ENCODE results near the gene GGCT.
"Not testable (repeated sequence)": the region's sequence is repeated elsewhere in the genome, so short reads cannot be mapped to it uniquely, and the experiment has no call there.

GGCT gene

DNA sequence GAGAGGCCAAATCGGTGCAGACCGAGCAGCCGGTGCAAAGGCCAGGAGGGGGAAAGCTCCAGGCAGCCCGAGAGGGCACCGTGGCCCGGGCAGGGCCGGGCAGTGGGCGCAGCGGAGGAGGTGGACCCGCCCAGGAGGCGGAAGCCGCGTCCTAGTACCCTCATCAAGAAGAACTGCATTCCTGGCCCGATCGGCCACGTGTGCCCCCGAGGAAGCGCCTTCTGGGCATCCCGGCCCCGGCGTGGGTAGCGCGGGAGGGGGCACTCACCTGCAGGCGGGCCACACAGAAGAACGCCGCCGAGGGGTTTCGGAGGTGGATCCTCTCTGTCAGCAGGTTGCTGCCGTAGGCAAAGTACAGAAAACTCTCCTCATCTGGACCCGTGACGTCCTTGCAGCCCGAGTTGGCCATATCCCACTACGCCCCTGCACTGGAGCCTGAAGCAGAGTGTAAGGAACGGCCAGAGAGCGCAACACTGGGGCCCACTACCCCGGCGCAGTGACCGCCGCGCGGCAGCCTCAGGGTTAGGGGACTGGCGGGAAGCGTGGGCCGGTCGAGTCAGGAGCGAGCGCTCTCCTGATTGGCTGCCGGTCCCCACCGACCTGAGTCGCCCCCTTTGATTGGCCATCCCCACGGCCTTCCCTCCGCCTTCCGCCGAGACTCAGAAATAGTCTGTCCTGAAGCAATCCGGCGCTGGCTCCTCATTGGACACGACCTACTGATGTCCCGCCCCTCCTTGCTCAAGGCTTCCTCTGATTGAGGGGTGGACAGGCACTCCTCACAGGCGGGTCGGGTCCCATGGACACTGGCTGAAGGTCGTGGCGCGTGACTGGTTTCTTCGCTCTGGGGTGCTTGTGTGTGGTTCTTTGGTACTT lies at the start of gene GGCT:
Gene GGCT (minus strand): TSS at position 529 of the 873 bp plus-strand sequence. CDS start 120 bp downstream, at position 409.
- peaks cover 46% of the 10 kb centered on the region for H3K4me1 Mint-ChIP-seq (ENCODE audit: low read depth)
- peak within 1 kb of the TSS; percentile 83 for H3K4me3 Mint-ChIP-seq
- peak within 1 kb of the TSS; percentile 97 for H3K27ac Mint-ChIP-seq
- H3K36me3 Mint-ChIP-seq (ENCODE audit: low read depth) = peaks cover 51% of the 10 kb centered on the region
- H3K27me3 Mint-ChIP-seq = no peaks in the 10 kb centered on the region
- DNase-seq = peak; percentile 97
- H3K9me3 Mint-ChIP-seq = peaks cover 3% of the 10 kb centered on the region

- no peak for DNase-seq
- Mint-ChIP-seq H3K4me1 (ENCODE audit: low read depth) (peaks cover 3% of the 10 kb centered on the region), H3K27me3 (no peaks in the 10 kb centered on the region), H3K27ac (no peak overlapping the region), H3K36me3 (ENCODE audit: low read depth) (peaks cover 19% of the 10 kb centered on the region), H3K9me3 (no peaks in the 10 kb centered on the region), H3K4me3 (no peak overlapping the region)
These were observed 48.9 kb upstream of the GGCT start for GRCh38 chr7:30553546-30553945.

DNA sequence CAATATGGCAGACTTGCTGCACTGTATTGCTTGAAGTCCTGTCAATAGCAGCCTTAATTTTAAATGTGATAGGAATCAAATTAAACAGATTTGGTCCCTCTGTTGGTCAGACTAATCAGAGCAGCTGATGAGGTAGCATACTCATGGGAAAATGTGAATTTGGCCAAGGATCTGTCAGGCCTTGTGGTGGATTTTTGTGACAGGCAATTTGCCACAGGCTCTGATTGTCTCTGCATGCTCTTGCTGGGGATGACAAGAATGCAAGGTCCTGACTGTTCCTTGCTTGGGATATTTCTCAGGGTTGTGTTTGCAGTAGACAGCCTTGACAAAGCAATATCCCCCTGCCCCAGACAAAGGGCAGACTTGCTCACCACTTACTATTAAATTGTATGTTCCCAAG lies 48.5 kb upstream of the GGCT start:
- no peak overlapping the region for H3K27ac Mint-ChIP-seq
- no peaks in the 10 kb centered on the region for H3K27me3 Mint-ChIP-seq
- DNase-seq = no peak
- H3K4me3 Mint-ChIP-seq = no peak overlapping the region
- H3K9me3 Mint-ChIP-seq = no peaks in the 10 kb centered on the region
- H3K36me3 Mint-ChIP-seq (ENCODE audit: low read depth) = peaks cover 19% of the 10 kb centered on the region
- peaks cover 3% of the 10 kb centered on the region for H3K4me1 Mint-ChIP-seq (ENCODE audit: low read depth)

DNA sequence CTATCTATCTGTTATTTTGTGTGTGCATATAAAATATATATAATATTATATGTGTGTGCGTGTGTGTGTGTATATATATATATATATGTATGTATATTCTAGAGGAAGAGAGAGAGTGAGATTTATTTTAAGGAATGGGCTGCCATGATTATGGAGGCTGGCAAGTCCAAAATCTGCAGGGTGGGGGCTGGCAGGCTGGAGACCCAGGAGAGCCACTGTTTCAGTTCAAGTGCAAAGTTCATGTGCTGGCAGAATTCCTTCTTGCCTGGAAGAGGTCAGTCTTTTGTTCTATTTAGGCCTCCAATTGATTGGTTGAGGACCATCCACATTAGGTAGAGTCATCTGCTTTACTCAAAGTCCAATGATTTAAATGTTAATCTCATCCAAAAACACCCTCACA lies 47.7 kb upstream of the GGCT start:
- no peak for DNase-seq
- H3K36me3 Mint-ChIP-seq (ENCODE audit: low read depth) = peaks cover 19% of the 10 kb centered on the region
- H3K27me3 Mint-ChIP-seq = no peaks in the 10 kb centered on the region
- H3K27ac Mint-ChIP-seq = no peak overlapping the region
- H3K4me3 Mint-ChIP-seq = no peak overlapping the region
- H3K4me1 Mint-ChIP-seq (ENCODE audit: low read depth) = peaks cover 3% of the 10 kb centered on the region
- H3K9me3 Mint-ChIP-seq = no peaks in the 10 kb centered on the region

DNA sequence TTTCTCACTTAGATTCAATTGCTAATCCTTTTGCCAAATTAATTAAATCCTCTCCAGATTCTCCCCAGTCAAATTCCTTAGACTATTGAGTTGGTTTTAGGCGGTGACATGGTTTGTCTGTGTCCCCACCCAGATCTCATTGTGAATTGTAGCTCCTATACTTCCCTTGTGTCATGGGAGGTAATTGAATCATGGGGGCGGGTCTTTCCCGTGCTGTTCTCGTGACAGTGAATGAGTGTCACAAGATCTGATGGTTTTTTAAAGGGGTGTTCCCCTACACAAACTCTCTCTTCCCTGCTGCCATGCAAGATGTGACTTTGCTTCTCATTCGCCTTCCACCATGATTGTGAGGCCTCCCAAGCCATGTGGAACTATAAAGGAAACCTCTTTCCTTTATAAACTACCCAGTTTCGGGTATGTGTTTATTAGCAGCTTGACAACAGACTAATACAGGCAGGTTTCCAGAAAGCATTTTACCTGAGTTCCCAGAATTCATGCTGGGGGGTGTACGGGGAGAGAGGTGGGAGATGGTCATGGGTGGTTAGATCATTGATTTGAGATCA lies 45.4 kb upstream of the GGCT start:
- no peak for DNase-seq
- peaks cover 25% of the 10 kb centered on the region for H3K36me3 Mint-ChIP-seq (ENCODE audit: low read depth)
- no peak overlapping the region for H3K4me3 Mint-ChIP-seq
- peaks cover 3% of the 10 kb centered on the region for H3K4me1 Mint-ChIP-seq (ENCODE audit: low read depth)
- no peaks in the 10 kb centered on the region for H3K9me3 Mint-ChIP-seq
- no peak overlapping the region for H3K27ac Mint-ChIP-seq
- no peaks in the 10 kb centered on the region for H3K27me3 Mint-ChIP-seq

- Mint-ChIP-seq H3K4me1 (ENCODE audit: low read depth) (peaks cover 4% of the 10 kb centered on the region), H3K4me3 (no peak overlapping the region), H3K27ac (no peak overlapping the region), H3K36me3 (ENCODE audit: low read depth) (peaks cover 30% of the 10 kb centered on the region), H3K9me3 (no peaks in the 10 kb centered on the region), H3K27me3 (no peaks in the 10 kb centered on the region)
- DNase-seq = peak; percentile 37
These were observed 44.2 kb upstream of the GGCT start for GRCh38 chr7:30548845-30549244.

GRCh38 chr7:30546596-30546995 lies 42.0 kb upstream of the GGCT start:
- DNase-seq = no peak
- peaks cover 35% of the 10 kb centered on the region for H3K36me3 Mint-ChIP-seq (ENCODE audit: low read depth)
- H3K4me3 Mint-ChIP-seq = no peak overlapping the region
- H3K27ac Mint-ChIP-seq = no peak overlapping the region
- H3K4me1 Mint-ChIP-seq (ENCODE audit: low read depth) = peaks cover 6% of the 10 kb centered on the region
- no peaks in the 10 kb centered on the region for H3K9me3 Mint-ChIP-seq
- H3K27me3 Mint-ChIP-seq = no peaks in the 10 kb centered on the region

DNA sequence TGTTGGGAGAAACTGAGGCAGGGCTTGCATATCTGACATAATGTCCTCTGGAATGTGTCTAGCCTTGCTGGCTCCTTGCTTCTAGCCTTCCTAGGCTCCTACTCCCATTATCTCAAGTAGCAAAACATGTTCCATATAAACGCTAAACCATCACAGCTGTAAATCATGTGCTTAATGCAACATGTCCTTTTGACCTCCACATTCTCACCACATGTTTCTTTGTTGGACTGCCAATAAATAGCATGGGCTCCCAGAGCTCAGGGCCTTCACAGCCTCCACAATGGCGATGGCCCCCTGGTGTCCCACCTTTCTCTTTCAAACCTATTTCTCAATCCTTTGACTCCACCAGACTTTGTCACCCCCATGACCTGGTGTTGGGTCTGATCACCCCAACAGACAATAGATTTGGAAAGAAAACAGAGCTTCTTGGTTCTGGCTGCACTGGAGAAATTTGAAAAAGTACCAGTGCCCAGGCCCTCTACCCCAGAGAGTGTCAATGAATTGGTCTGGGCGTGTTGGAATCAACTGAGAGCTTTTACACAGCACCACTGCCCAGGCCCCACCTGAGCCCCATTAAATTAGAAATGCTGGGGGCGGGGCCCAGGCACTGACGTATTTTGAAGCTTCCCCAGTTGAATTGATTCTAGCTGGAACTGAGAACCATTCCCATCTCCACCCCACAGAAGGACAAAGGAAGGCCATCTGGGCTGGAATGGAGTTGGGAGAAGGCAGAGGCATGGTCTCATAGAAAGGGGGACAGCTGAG lies 41.3 kb upstream of the GGCT start:
- Mint-ChIP-seq H3K4me3 (no peak overlapping the region), H3K9me3 (no peaks in the 10 kb centered on the region), H3K27me3 (no peaks in the 10 kb centered on the region), H3K36me3 (ENCODE audit: low read depth) (peaks cover 35% of the 10 kb centered on the region), H3K4me1 (ENCODE audit: low read depth) (peaks cover 6% of the 10 kb centered on the region), H3K27ac (no peak overlapping the region)
- DNase-seq = no peak

- DNase-seq = no peak
- H3K4me3 Mint-ChIP-seq = no peak overlapping the region
- peaks cover 31% of the 10 kb centered on the region for H3K36me3 Mint-ChIP-seq (ENCODE audit: low read depth)
- H3K27me3 Mint-ChIP-seq = no peaks in the 10 kb centered on the region
- peaks cover 5% of the 10 kb centered on the region for H3K4me1 Mint-ChIP-seq (ENCODE audit: low read depth)
- H3K9me3 Mint-ChIP-seq = no peaks in the 10 kb centered on the region
- H3K27ac Mint-ChIP-seq = no peak overlapping the region
These were observed 39.3 kb upstream of the GGCT start for GRCh38 chr7:30543813-30544525.

- H3K27ac Mint-ChIP-seq; H3K4me1 Mint-ChIP-seq (ENCODE audit: low read depth); H3K4me3 Mint-ChIP-seq; H3K9me3 Mint-ChIP-seq; H3K27me3 Mint-ChIP-seq; DNase-seq: not testable (repeated sequence)
- peaks cover 34% of the 10 kb centered on the region for H3K36me3 Mint-ChIP-seq (ENCODE audit: low read depth)
These were observed 38.5 kb upstream of the GGCT start for GRCh38 chr7:30543115-30543514.

DNA sequence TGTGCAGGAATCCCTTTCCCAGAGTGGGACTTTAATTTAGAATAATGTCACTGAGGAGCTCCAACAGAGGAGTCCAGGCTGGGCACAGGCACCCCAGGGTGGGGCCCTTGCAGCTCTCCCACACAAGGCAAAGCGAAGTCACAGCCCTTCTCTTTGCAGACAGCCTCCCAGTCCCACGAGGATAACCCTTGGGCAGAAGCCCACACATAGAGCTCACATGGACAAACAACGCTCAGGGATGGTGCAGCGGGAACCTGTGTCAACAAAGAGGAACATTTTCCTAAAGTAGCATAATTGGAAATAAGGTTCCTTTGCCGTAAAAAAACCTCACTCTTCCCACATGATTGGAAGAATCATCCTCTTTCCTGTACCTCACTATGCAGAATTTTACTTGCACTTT lies 29.3 kb upstream of the GGCT start:
- H3K27ac Mint-ChIP-seq = no peak overlapping the region
- H3K27me3 Mint-ChIP-seq = no peaks in the 10 kb centered on the region
- peaks cover 8% of the 10 kb centered on the region for H3K36me3 Mint-ChIP-seq (ENCODE audit: low read depth)
- H3K4me1 Mint-ChIP-seq (ENCODE audit: low read depth) = peaks cover 9% of the 10 kb centered on the region
- DNase-seq = no peak
- no peak overlapping the region for H3K4me3 Mint-ChIP-seq
- no peaks in the 10 kb centered on the region for H3K9me3 Mint-ChIP-seq

DNA sequence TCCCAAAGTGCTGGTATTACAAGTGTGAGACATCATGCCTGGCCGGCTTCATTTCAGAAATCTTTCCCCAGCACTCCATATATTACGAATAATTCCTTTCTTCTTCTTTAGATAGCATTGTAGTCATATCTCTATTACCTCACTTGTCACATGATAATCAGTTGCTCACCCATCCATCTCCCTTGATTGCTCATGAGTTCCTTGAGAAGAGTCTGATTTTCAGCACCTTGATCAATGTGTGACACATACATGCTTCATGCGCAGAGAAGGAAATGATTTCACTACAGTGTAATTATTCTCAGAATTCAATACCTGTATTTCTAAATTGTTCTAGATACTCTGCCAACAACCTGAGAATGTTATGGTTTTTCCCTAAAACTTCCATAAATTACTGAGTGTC lies 26.7 kb upstream of the GGCT start:
- Mint-ChIP-seq H3K27me3 (no peaks in the 10 kb centered on the region), H3K4me3 (no peak overlapping the region), H3K27ac (peak overlapping the region; percentile 41), H3K9me3 (no peaks in the 10 kb centered on the region), H3K4me1 (ENCODE audit: low read depth) (peaks cover 9% of the 10 kb centered on the region), H3K36me3 (ENCODE audit: low read depth) (no peaks in the 10 kb centered on the region)
- DNase-seq = no peak

DNA sequence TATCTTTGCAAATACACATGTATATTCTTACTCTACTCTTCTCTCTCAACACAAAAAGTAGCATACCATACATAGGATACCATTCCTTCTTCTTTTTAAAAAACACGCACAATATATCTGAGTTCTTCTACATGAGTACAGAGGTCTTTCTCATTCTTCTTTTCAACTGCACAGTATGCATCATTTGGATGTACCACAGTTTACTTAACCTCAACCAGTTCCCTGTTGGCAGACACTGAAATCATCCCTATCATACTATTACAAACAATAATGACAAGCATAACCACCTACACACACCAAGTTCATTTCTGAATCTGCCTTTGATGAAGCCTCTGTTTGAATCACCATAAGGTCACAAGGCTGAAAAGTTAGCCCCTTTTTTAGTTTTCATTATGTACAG lies 25.7 kb upstream of the GGCT start:
- no peak for DNase-seq
- Mint-ChIP-seq H3K4me1 (ENCODE audit: low read depth) (peaks cover 9% of the 10 kb centered on the region), H3K27me3 (no peaks in the 10 kb centered on the region), H3K4me3 (no peak overlapping the region), H3K36me3 (ENCODE audit: low read depth) (no peaks in the 10 kb centered on the region), H3K27ac (no peak overlapping the region), H3K9me3 (no peaks in the 10 kb centered on the region)

DNA sequence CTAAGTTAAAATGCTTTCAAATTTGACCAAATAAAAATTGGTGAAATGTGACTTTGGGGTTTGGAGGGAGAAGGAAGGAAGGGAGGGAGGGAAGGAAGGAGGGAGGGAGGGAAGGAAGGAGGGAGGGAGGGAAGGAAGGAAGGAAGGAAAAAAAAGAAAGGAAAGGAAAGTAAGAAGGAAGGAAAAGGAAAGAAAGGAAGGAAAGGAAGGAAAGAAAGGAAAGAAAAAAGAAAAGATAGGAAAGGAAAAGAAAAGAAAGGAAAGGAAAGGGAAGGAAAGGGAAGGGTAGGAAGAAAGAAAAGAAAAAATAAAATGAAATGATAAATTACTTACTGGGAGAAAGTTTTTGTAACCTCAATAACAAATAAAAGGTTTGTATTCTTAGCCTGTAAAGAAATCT lies 24.1 kb upstream of the GGCT start:
- Mint-ChIP-seq H3K36me3 (ENCODE audit: low read depth) (no peaks in the 10 kb centered on the region), H3K27ac (no peak overlapping the region), H3K9me3 (no peaks in the 10 kb centered on the region)

More for the DNA sequence above, 24.1 kb upstream of the GGCT start:
- Mint-ChIP-seq H3K4me1 (ENCODE audit: low read depth) (peaks cover 9% of the 10 kb centered on the region), H3K4me3 (no peak overlapping the region), H3K27me3 (no peaks in the 10 kb centered on the region)
- no peak for DNase-seq
